ENCODE measurements around the gene KAT2B. TPM values are rescaled to one million over a fixed set of nuclear protein-coding genes. Genes with fewer than 3 reads are reported as not detected.
A peak's percentile ranks its signal among the peaks of the same experiment; 100 is the strongest.

KAT2B gene
- total RNA-seq, 4 donors from 2014 or later = 30.8 to 57.3 (median 44.0) TPM

- Histone ChIP-seq H3K27ac (peak overlapping the region in 2 of 4 donors; percentile 58 to 67), H3K36me3 (no peaks in the 10 kb centered on the region), H3K27me3 (no peaks in the 10 kb centered on the region), H3K4me1 (peaks cover 0 to 74% (median 23%) of the 10 kb centered on the region in 3 donors), H3K4me3 (no peak overlapping the region), H3K9me3 (no peaks in the 10 kb centered on the region)
- no peak for ATAC-seq
- 53 to 66% methylated on average over 5 to 7 of the region's 7 CpGs for WGBS, 2 donors (ENCODE audit: low coverage in 1 of 2)
- TF ChIP-seq POLR2A (IDR thresholded peaks at IDR 0.05) (no peak), POLR2AphosphoS5 (IDR thresholded peaks at IDR 0.05) (no peak), CTCF (IDR thresholded peaks at IDR 0.05) (no peak), EP300 (IDR thresholded peaks at IDR 0.05) (no peak)
Measured at GRCh38 chr3:20047341-20047779, 7.1 kb downstream of the KAT2B start.

- no peak overlapping the region for H3K4me3 ChIP-seq
- H3K36me3 ChIP-seq = no peaks in the 10 kb centered on the region
- TF ChIP-seq EP300 (IDR thresholded peaks at IDR 0.05) (no peak), POLR2A (IDR thresholded peaks at IDR 0.05) (no peak), CTCF (IDR thresholded peaks at IDR 0.05) (no peak), POLR2AphosphoS5 (IDR thresholded peaks at IDR 0.05) (no peak)
- no peaks in the 10 kb centered on the region for H3K27me3 ChIP-seq
- 33 to 37% methylated on average over 7 to 8 of the region's 9 CpGs for WGBS, 2 donors (ENCODE audit: low coverage in 1 of 2)
- H3K9me3 ChIP-seq = no peaks in the 10 kb centered on the region
- no peak for ATAC-seq
- H3K27ac ChIP-seq = peak overlapping the region in 3 of 4 donors; percentile 24 to 67 (median 58)
- H3K4me1 ChIP-seq = peaks cover 0 to 65% (median 15%) of the 10 kb centered on the region in 3 donors
Measured at GRCh38 chr3:20047976-20048883, 8.0 kb downstream of the KAT2B start.

- Histone ChIP-seq H3K36me3 (no peaks in the 10 kb centered on the region), H3K4me3 (no peak overlapping the region), H3K4me1 (peaks cover 8 to 61% (median 29%) of the 10 kb centered on the region in 3 donors), H3K27me3 (no peaks in the 10 kb centered on the region), H3K27ac (no peak overlapping the region), H3K9me3 (no peaks in the 10 kb centered on the region)
- WGBS, 2 donors (ENCODE audit: low coverage in 1 of 2) = 84 to 91% methylated on average over 3 to 4 of the region's 4 CpGs
- no peak for ATAC-seq
- TF ChIP-seq POLR2AphosphoS5 (IDR thresholded peaks at IDR 0.05) (no peak), POLR2A (IDR thresholded peaks at IDR 0.05) (no peak), EP300 (IDR thresholded peaks at IDR 0.05) (no peak), CTCF (IDR thresholded peaks at IDR 0.05) (no peak)
Measured at GRCh38 chr3:20051123-20051806, 11.0 kb downstream of the KAT2B start.

GRCh38 chr3:20052851-20053250, 12.6 kb downstream of the KAT2B start:
- no peak for ATAC-seq
- TF ChIP-seq POLR2AphosphoS5 (IDR thresholded peaks at IDR 0.05) (no peak), EP300 (IDR thresholded peaks at IDR 0.05) (no peak), CTCF (IDR thresholded peaks at IDR 0.05) (no peak), POLR2A (IDR thresholded peaks at IDR 0.05) (no peak)
- Histone ChIP-seq H3K36me3 (no peaks in the 10 kb centered on the region), H3K4me3 (no peak overlapping the region), H3K27ac (no peak overlapping the region), H3K9me3 (no peaks in the 10 kb centered on the region), H3K4me1 (peaks cover 17 to 61% (median 34%) of the 10 kb centered on the region in 3 donors), H3K27me3 (no peaks in the 10 kb centered on the region)
- WGBS, 2 donors (ENCODE audit: low coverage in 1 of 2) = 92% methylated on average over 4 to 5 of the region's 7 CpGs

Measured in gastroesophageal sphincter (tissue), 4 donors.